OCI-LY1 (cell line): ENCODE data around the gene CDH3.

Experiments used
- H2AFZ ChIP-seq: fragments of 200-600 bp; sonication (generic), shearing (Covaris generic); 2 replicates; pipeline ENCODE4 v1.6.0; 2014; ENCODE audit warnings: antibody characterized with exemption, mild to moderate bottlenecking, low read length
- H3F3A ChIP-seq: fragments of 200-600 bp; sonication (generic), shearing (Covaris generic); 2 replicates; pipeline ENCODE4 v1.6.0; 2014; ENCODE audit warnings: mild to moderate bottlenecking, antibody characterized with exemption, low read length, moderate library complexity; ENCODE audit not compliant: insufficient read depth
- H3K27ac ChIP-seq: fragments of 200-600 bp; sonication (generic); 2 replicates; pipeline ENCODE4 v1.5.1; 2014; ENCODE audit warnings: low read length, mixed run types, mild to moderate bottlenecking, low read depth; ENCODE audit not compliant: poor library complexity, severe bottlenecking
- H3K27me3 ChIP-seq: fragments of 200-600 bp; sonication (generic); 2 replicates; pipeline ENCODE4 v1.6.0; 2014; ENCODE audit warnings: antibody characterized with exemption, mild to moderate bottlenecking, low read length, moderate library complexity; ENCODE audit not compliant: insufficient read depth
- H3K36me3 ChIP-seq: fragments of 200-600 bp; sonication (generic); 2 replicates; pipeline ENCODE4 v1.6.1; 2014; ENCODE audit warnings: mild to moderate bottlenecking, antibody characterized with exemption, low read length, moderate library complexity, mixed read lengths; ENCODE audit not compliant: insufficient read depth
- H3K4me1 ChIP-seq: fragments of 200-600 bp; sonication (generic); 2 replicates; pipeline ENCODE4 v1.5.1; 2014; ENCODE audit warnings: mild to moderate bottlenecking, low read length, moderate library complexity; ENCODE audit not compliant: insufficient read depth, severe bottlenecking
- H3K4me2 ChIP-seq: fragments of 200-600 bp; sonication (generic), shearing (Covaris generic); 2 replicates; pipeline ENCODE4 v1.6.1; 2014; ENCODE audit warnings: low read length
- H3K4me3 ChIP-seq: fragments of 200-600 bp; sonication (generic); 2 replicates; pipeline ENCODE4 v1.5.1; 2014; ENCODE audit warnings: low read length, low read depth, mild to moderate bottlenecking, mixed read lengths; ENCODE audit not compliant: poor library complexity, severe bottlenecking
- H3K79me2 ChIP-seq: fragments of 200-600 bp; shearing (Covaris generic); 2 replicates; pipeline ENCODE4 v1.6.1; 2016; ENCODE audit warnings: mixed run types, low read length, mixed read lengths; ENCODE audit not compliant: insufficient read depth
- H3K9ac ChIP-seq: fragments of 200-600 bp; sonication (generic), shearing (Covaris generic); 2 replicates; pipeline ENCODE4 v1.6.1; 2014; ENCODE audit warnings: mild to moderate bottlenecking, low read length, mixed read lengths
- H3K9me2 ChIP-seq: fragments of 200-600 bp; sonication (generic), shearing (Covaris generic); 2 replicates; pipeline ENCODE4 v1.6.1; 2014; ENCODE audit warnings: low read depth, mild to moderate bottlenecking, low read length, mixed read lengths
- H3K9me3 ChIP-seq: fragments of 200-600 bp; shearing (Covaris generic); 2 replicates; pipeline ENCODE4 v1.6.1; 2014; ENCODE audit warnings: low read length, mixed read lengths
- H4K20me1 ChIP-seq: fragments of 200-600 bp; sonication (generic), shearing (Covaris generic); 2 replicates; pipeline ENCODE4 v1.6.0; 2016; ENCODE audit warnings: mild to moderate bottlenecking, low read length; ENCODE audit not compliant: insufficient read depth
- EZH2 ChIP-seq: fragments of 200-600 bp; sonication (generic), shearing (Covaris generic); IDR thresholded peaks from 2 replicates; pipeline ENCODE4 v1.8.0; 2017; ENCODE audit warnings: borderline replicate concordance, mixed run types, mild to moderate bottlenecking, antibody characterized with exemption, low read length, moderate library complexity, mixed read lengths
- TF ChIP-seq, protein P1 (sequence below): fragments of 200-600 bp; sonication (generic), shearing (Covaris generic); IDR thresholded peaks from 2 replicates; pipeline ENCODE4 v1.5.1; 2017; ENCODE audit warnings: mild to moderate bottlenecking, antibody characterized with exemption, low read length, moderate library complexity, mixed read lengths

Gene CDH3

GRCh38 chr16:68629351-68629910 lies 15.7 kb upstream of the CDH3 start:
- TF ChIP-seq, protein P1, sequence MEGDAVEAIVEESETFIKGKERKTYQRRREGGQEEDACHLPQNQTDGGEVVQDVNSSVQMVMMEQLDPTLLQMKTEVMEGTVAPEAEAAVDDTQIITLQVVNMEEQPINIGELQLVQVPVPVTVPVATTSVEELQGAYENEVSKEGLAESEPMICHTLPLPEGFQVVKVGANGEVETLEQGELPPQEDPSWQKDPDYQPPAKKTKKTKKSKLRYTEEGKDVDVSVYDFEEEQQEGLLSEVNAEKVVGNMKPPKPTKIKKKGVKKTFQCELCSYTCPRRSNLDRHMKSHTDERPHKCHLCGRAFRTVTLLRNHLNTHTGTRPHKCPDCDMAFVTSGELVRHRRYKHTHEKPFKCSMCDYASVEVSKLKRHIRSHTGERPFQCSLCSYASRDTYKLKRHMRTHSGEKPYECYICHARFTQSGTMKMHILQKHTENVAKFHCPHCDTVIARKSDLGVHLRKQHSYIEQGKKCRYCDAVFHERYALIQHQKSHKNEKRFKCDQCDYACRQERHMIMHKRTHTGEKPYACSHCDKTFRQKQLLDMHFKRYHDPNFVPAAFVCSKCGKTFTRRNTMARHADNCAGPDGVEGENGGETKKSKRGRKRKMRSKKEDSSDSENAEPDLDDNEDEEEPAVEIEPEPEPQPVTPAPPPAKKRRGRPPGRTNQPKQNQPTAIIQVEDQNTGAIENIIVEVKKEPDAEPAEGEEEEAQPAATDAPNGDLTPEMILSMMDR, result no peak
- no peak for TF ChIP-seq EZH2
- no peak overlapping the region for H3K4me3 ChIP-seq
- no peak overlapping the region for H2AFZ ChIP-seq
- no peaks in the 10 kb centered on the region for H3F3A ChIP-seq
- no peaks in the 10 kb centered on the region for H3K9me3 ChIP-seq
- no peaks in the 10 kb centered on the region for H3K27me3 ChIP-seq
- H3K79me2 ChIP-seq, result no peaks in the 10 kb centered on the region
- H3K4me1 ChIP-seq, result no peaks in the 10 kb centered on the region
- H3K27ac ChIP-seq, result no peak overlapping the region
- H3K9me2 ChIP-seq, result no peaks in the 10 kb centered on the region
- H3K4me2 ChIP-seq, result no peak overlapping the region
- H3K36me3 ChIP-seq, result no peaks in the 10 kb centered on the region
- no peaks in the 10 kb centered on the region for H4K20me1 ChIP-seq
- no peak overlapping the region for H3K9ac ChIP-seq

GRCh38 chr16:68636064-68636560 lies 9.0 kb upstream of the CDH3 start:
- no peaks in the 10 kb centered on the region for H3K79me2 ChIP-seq
- no peak overlapping the region for H3K27ac ChIP-seq
- no peaks in the 10 kb centered on the region for H4K20me1 ChIP-seq
- peaks cover 4% of the 10 kb centered on the region; the same call in 1 of the 2 replicates for H3K27me3 ChIP-seq
- H3K9me2 ChIP-seq, result no peaks in the 10 kb centered on the region
- no peak overlapping the region for H3K4me2 ChIP-seq
- no peak overlapping the region for H3K4me3 ChIP-seq
- no peaks in the 10 kb centered on the region for H3F3A ChIP-seq
- H3K4me1 ChIP-seq, result no peaks in the 10 kb centered on the region
- TF ChIP-seq EZH2, result no peak
- TF ChIP-seq, protein P1, result no peak
- no peak overlapping the region for H3K9ac ChIP-seq
- no peaks in the 10 kb centered on the region for H3K36me3 ChIP-seq
- H2AFZ ChIP-seq, result no peak overlapping the region
- H3K9me3 ChIP-seq, result no peaks in the 10 kb centered on the region

DNA sequence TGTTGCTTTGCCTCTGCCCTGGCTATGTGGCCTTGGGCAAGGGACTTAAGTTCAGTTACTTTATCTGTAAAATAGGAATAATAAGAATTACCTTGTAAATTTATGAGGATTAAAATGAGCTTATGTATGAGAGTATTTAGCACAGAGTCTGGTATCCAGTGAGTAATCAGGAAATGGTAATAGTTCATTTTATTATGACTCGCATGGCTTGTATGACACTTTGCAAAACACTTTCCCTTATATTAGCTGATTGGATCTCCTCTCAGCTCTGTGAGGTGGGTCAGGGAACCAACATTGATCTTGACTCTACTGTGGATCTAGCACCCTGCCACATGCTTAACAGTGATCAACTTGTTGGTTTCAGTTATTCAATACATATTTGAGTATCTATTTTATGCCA lies 8.3 kb upstream of the CDH3 start:
- Histone ChIP-seq H3K36me3 (no peaks in the 10 kb centered on the region), H2AFZ (no peak overlapping the region), H3K4me1 (no peaks in the 10 kb centered on the region), H3K9me2 (no peaks in the 10 kb centered on the region), H3K9me3 (no peaks in the 10 kb centered on the region), H3K27me3 (peaks cover 4% of the 10 kb centered on the region; the same call in 1 of the 2 replicates), H3K4me3 (no peak overlapping the region), H3F3A (no peaks in the 10 kb centered on the region), H3K79me2 (no peaks in the 10 kb centered on the region), H3K4me2 (no peak overlapping the region), H3K9ac (no peak overlapping the region), H4K20me1 (no peaks in the 10 kb centered on the region), H3K27ac (no peak overlapping the region)
- TF ChIP-seq, protein P1, result no peak
- TF ChIP-seq EZH2, result no peak
